GM18867 (cell line): ENCODE measurements around the gene TMEM107.
"Not testable (repeated sequence)": the region's sequence is repeated elsewhere in the genome, so short reads cannot be mapped to it uniquely, and the experiment has no call there.

Experiments used
- ATAC-seq: cut with Tn5 transposase; IDR thresholded peaks from one replicate; pipeline ENCODE4 v1.9.1; 2021; ENCODE audit warnings: mild to moderate bottlenecking, moderate library complexity; ENCODE audit not compliant: unreplicated experiment

Gene TMEM107

DNA sequence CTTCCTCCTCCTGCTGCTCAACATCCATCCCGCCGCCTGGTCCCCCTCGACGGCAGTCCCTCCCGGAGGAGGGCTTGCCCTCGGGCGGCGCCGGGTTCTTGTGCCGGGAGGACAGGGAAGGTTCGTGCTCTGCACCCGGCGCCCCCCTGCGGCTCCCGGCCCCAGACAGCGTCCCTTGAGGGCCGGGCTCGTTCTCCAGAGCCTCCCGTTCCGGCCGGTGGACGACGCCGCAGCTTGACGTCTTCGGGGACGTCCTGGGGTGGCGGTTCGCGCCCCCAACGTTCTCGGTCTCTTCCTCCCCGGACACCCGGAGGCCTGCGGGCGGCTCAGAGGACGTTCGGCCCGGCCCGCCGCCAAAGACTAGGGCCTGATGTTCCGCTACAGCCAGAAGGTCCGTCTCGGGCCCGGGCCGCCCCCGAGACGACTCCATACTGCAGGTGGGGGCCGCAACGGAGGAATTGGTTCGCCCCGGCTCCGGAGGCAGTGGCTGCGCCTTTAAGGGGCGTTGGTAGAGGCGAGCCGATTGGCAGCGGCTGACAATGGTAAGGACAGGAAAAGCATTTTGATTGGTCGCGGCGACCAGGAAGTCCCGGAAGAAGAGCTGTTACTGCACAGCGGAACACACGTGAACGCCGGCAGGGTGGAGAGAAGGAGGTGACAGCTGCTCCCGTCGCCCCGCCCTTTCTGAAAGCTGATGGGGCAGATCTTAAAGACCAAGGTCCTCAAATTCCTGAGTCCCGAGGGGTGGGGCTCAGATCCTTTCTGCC lies 13.7 kb upstream of the TMEM107 start, which contains the start of gene BORCS6:
BORCS6 (minus strand) TSS at position 470 of the 767 bp plus-strand sequence; CDS start at position 430, 40 bp downstream.
- ATAC-seq, result peak; percentile 49

DNA sequence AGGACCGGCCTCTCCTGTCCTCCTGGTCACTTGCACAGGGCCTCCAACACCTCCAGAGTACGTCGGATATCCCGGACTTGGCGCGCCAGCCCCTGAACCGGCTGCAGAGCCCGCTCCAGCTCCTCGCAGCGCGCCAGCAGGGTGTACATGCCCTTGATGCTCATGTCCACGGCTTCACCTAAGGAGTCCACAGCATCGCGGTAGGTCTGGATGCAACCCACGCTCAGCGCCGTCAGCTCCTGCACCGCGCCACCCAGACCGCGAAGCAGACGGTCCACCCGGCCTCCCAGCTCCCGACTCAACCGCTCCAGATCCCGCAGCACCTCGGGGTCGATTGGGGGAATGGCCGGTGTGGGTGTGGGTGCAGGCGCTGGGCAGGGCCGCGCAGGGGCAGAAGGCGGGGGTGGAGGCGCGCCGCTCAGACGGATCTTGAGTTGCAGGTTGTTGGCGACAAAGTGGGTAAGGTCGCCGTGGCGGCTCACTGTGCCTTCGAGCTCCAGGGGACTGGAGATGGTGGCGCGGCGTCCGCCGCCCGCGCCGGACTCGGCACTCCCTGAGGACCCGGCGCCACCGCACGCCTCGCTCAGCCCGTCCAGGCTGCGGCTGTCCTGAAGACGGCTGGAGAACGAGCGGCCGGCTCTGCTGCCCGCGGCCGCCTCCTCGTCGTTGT lies 13.0 kb upstream of the TMEM107 start:
- peak; percentile 0 for ATAC-seq

DNA sequence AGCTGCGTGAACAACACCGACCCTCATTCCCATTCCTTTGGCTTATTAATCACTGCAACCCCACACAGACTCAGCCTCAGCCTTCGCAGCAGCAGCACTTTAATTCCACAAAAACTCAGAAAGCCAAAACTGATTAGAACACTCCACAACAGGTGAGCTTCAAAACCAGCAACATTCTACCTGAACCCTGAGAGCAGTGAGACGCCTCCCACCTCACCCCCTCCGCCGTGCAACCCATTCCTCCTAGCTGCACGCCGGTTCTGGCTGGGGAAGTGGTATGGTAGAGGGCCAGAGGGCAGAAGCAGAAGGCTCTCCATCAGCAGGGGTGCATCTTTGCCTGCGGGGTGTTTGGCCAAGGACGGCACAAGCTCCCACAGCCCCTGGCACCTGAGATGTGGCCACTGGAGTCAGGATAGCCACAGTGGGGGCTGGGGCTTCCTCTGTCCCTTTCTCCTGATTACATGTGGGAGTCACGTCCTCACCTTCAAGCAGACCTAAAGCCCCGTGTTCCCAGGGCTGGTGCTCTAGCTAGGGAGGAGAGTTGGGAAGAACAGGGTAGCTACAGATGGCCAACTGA lies 12.2 kb upstream of the TMEM107 start:
- no peak for ATAC-seq

DNA sequence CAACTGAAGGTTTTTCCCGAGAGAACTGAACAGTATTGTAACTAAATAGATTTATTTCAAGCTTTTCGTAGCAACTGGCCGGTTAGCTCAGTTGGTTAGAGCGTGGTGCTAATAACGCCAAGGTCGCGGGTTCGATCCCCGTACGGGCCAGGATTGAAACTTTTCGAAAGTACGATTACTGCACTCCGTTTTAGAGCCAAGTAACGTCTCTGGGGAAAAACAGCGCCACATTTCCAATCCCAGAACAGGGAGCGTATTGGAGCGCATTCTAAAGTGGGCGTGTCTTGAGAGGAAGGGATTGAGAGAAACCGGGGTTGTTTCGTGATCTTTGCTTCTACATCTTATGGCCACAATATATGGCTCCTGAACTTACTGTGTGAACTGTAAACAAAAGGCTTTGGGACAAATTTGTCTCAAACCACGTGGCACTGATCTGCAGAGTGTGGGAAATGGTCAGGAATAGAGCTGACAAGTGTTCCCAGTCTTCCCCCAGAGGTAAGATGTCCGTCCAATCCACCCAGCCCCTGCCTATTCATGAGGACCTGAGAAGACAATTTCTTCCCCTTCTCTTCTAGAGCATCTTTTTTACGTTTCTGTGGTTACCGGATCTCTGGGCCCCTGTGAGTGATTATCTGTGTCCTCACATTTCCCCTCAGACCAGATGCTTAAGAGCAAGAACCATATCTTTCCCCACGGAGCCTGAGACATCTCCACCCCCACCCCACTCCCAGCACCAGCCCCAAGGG lies 11.5 kb upstream of the TMEM107 start:
- peak; percentile 26 for ATAC-seq

DNA sequence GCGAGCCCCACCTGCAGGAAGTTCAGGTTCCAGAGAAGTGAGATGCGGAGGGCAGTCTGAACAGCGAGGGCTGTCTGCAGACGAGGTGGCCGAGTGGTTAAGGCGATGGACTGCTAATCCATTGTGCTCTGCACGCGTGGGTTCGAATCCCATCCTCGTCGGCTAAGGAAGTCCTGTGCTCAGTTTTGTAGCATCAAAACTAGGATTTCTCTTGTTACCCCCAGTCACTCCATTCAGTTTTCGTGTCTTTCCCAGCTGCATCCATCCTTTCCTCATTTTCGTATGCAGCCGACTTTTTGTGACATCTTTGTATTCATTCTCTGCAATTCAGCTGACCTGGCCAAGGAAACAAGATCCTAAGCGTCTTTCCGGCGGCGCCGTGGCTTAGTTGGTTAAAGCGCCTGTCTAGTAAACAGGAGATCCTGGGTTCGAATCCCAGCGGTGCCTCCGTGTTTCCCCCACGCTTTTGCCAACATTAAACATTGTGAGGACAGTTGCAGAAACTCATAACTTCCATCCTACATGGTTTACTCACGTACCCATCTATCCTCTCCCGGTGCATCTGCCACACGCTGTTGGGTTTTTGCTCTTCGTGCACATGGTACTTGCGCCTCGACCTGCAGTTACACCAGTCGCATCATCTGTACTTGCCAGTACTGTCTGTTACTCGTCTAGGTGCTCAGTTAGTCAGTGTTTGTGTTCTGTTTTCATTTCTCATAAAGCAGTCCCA lies 10.8 kb upstream of the TMEM107 start:
- peak; percentile 26 for ATAC-seq

DNA sequence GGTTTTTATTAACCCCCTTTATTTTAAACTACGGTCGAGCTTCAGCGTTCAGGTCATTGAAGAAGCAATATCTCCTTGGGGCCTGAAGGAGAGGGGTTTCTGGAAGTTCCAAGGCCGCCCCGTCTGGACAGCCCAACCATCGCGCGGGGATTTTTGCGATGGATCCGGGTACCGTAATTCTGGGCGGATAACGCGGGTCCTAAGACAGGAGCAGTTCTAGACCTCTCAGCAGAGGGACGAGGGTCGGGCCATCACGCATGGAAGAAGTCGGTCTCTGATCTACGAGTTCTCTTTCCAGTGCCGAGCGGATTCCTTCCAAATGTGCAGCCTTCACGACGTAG lies 10.2 kb upstream of the TMEM107 start:
- peak; percentile 0 for ATAC-seq

DNA sequence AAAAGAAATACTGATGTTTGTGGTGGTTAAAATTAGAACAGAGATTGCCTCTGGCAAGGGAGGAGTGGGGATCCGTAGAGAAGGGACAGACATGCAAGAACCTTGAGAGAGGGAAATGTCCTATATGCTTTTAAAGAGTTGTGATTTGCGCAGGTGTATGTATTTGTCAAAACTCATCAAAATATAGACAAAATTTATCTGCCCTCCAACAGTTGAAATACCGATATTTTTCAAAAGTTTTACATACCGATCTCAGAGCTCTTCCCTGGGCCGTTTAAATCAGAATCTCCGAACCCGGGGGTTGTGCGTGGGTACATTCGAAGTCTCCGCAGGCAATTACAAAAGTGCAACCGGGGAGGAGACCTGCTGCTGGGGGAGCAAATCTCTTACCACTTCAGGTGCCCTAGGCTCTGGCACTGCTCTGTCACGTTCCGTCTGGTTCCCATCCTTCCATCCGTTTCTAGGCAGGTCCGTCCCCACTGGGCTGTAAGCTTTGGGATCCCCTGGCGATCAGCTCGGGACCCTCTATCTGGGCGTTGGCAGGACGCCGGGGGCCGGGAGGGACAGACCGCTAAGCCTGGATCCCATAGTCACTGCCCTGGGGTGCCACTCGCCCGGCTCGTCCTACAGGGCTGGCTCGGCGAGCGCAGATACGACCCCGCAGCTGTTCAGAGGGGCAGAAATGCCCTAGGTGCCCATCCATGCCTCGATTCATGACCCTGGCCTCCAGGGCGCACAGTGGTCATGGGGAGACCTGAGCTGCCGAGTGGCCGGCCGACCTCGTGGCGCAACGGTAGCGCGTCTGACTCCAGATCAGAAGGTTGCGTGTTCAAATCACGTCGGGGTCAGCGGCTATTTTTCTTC lies 9.6 kb upstream of the TMEM107 start:
- no peak for ATAC-seq

DNA sequence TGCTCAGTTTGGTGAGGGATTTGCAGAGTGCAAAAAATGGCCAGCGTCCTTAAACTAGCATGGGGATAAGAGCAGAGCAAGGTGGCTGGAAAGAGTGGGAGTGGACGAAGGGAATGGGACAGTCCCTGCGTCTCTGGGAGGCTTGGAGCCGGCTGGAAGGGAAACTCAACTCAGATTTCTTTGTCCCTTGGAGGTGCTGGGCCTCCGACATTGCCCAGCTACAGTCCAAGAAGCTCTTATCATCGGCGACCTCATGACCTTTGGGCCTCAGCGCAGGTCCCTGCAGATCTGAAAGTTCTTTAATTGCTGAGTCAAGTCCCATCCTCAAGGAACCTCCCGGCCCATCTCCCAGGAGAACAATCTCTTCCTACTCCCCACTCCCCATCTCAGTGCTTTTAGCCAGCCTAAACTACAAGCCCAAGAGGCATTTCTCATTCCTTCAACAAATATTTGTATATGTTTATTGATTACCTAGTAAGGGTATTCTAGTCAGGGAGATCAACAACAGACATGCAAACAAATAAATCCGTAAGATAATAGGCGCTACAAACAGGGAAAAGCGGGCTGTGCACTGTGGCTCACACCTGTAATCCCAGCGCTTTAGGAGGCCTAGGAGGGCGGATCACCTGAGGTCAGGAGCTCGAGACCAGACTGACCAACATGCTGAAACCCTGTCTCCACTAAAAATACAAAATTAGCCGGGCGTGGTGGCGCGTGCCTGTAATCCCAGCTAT lies 985 bp upstream of the TMEM107 start:
- no peak for ATAC-seq

DNA sequence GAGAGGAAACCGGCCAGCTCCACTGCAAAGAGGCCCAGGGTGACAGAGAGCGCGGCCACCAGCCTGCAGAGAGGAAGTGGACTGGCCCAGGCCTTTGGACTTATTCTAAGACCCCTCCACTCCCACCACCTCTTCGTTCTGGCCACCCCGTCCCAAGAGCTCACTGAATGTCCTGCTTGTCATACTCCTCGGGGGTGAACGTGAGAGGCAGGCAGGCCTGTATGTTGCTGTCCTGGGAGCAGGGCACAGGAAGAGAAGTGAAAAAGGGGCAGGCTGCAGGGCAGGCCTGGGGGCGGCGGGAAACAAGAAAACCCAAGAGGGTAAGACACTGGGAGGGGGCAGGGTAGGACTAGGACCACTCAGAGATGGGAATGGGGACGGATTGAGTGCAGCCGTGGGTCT lies 384 bp downstream of the TMEM107 start:
- peak; percentile 10 for ATAC-seq

DNA sequence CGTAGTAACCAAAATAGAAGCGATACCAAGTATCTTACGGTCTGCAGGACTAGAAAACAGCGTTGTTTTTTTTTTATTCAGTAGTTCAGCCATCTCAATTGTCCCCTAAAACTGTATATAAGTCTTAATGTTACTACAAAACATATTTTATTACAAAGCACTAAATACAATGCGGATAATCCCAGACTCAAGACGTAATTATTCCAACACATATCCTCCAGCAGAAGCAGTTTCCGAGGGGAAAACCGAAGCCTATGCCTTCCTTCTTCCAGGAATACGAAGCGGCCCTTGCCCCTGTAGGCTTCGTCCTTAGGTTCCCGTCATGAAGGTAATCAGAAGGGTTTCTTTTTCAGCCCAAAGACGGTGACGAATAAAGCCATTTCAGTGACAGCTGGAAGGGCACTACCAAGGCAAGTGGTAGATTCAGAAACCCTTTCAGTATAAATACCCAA lies 2.3 kb downstream of the TMEM107 start:
- ATAC-seq, result no peak

DNA sequence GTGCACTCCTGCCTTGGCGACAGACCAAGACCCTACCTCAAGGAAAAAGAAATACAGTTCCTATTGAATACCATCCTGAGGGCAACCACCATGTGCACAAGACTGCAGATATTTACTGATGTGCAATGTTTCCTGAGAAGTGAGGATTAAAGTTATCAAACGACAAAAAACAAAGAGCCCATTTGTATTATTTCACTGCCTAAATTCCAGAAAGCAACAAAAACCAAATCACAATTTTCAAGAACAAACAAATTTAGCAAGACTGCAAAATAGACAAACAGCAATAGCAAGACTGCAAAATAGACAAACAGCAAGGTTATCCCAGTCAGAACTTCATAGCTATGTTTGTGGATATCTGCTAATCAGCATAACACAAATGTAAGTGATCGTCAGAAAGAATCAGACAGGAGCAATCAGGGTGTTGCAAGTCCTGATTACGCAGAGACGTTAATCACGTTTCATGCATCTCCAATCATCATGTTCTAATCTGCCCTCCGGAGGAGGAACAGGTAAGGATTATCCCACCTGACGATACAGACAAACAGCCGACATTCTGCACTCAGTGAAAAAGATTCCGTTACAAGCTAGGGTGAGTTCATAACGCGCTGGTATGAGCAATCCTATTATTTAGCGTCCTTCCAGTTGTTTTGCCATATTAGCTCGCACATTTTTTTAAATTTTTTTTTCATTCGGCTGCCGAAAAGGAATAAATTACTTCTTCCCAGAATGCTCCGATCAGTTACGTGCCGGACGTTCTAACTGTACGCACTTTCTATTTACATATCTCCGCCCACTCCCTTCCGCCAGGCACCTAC lies 2.9 kb downstream of the TMEM107 start:
- peak; percentile 69 for ATAC-seq

DNA sequence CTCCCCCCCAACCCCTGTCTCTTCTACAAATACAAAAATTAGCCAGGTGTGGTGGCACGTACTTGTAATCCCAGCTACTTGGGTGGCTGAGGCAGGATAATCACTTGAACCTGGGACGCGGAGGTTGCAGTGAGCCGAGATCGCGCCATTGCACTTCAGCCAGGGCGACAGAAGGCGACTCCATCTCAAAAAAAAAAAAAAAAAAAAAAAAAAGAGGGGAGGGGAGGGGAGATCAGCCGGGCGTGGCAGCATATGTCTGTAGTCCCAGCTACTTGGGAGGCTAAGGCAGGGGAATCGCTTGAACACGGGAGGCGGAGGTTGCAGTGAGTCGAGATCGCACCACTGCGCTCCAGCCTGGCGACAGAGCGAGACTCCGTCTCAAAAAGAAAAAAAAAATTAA lies 6.0 kb downstream of the TMEM107 start:
- ATAC-seq, result not testable (repeated sequence)

DNA sequence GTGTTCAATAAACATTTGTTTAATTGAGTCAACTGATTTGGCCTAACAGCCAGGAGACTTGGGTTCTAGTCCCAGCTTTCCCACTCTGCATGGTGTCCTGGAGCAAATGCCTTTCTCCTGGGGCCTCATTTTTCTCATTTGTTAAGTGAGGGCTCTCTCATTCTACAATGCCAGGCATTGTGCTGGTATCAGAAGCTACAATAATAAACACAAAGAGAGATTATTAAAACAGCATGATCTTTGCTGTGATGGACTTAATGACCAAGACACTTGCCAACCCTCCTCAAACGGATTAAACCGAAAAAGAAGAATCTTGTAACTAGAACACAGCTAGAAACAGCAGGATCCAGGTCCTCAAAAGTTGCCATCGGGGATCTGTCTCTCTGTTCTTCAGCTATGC lies 8.7 kb downstream of the TMEM107 start:
- ATAC-seq, result no peak

DNA sequence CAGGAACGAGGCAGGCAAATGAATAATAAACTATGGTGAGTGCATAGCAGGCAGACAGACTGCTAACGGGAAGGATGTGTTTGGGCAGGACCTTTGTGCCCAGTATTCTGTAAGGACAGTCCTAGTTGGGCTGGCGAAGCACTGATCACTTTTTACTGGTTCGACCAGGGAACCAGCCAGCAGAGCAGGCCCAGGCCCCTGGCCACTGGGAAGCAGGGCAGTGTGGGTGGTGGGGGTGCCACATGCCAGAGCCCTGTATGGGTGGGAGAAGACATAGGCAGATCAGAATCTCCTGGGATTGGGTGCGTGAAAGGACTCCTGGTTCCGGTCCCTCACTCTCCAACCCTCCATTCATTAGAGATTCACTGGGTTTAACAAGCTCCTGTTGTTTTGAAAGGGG lies 9.4 kb downstream of the TMEM107 start:
- ATAC-seq, result no peak

DNA sequence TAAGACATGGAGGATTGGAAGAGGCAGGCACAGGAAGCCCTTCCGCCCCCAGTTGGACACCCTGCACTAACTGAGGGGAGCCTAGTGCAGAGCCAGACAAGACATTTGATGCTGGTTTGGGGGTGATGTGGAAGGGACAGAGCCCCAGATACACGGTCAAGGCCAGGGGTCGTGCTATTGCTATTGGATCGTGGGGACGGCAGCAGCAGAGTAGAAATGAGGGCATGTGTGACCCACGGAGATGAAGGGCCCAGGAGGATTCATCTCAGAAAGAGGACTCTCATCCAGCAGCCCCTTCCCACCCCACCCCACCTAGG lies 11.4 kb downstream of the TMEM107 start:
- no peak for ATAC-seq

DNA sequence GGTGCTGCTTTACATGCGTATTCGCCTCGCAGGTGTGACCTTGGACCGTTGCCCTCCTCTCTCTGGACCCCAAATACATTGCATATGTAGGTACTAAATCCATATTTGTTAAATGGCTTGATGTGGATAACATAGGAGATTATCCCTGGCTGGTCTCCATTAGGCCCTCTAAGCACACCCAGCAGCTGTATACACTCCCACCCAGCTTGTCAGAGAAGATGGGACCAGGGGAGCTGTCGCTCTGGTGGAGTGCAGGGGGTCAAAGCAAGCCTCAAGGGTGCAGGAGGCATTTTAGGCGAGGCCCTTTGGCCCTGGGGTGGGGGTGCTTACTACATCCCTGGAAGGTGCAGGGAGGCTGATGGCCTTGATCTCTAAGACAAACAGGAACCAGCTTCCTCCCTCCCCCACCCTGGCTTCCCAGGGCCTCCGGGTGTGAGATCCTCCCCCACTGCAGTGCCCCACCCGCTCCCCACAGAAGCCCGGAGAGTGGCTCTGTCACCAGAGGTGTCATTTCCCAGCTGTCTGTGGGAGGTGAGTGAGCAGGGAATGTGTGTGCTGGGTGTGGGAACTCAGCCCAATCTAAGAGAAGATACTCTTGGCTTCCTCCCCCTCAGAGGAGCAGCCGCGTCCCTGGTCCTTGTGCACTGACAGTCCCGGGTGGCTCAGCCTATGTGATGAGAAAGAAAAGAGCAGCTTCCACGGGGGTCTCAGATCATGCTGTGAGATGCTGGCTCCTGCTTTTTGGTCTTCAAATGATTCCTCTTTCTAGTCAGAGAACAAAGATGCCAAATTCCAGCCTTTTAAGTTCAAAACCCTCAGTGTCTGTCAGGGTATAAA lies 12.0 kb downstream of the TMEM107 start:
- no peak for ATAC-seq
